Activated B cell treated with CpG ODN at 0.5 μM for 24 hours (primary cell): ENCODE results near the gene MPST. TPM values are rescaled to one million over a fixed set of nuclear protein-coding genes. Genes with fewer than 3 reads are reported as not detected.

Experiments used
- ATAC-seq: fragments of 200-7000 bp; cut with Tn5 transposase; one replicate; pipeline ENCODE4 v1.10.0; 2021; ENCODE audit warnings: low read depth, mild to moderate bottlenecking, moderate library complexity
- CTCF ChIA-PET: fragments of 350-600 bp; sonication (Branson Sonifier 250); formaldehyde crosslinking; loops from one replicate; lab custom pipeline; 2021; ENCODE audit warnings: antibody characterized with exemption; lab: Charles Lee
- POLR2A ChIA-PET: fragments of 350-600 bp; sonication (Branson Sonifier 250); formaldehyde crosslinking; loops from one replicate; lab custom pipeline; 2021; ENCODE audit warnings: antibody characterized with exemption; lab: Charles Lee
- DNase-seq: peaks from one replicate; pipeline ENCODE4 v3.0.0; 2022
- H3K27ac Mint-ChIP-seq: one replicate; pipeline ENCODE4 v1.8.0; 2020; ENCODE audit warnings: mixed read lengths
- H3K27me3 Mint-ChIP-seq: one replicate; pipeline ENCODE4 v1.8.0; 2021; ENCODE audit warnings: mixed read lengths
- H3K36me3 Mint-ChIP-seq: one replicate; pipeline ENCODE4 v1.8.0; 2021; ENCODE audit warnings: low read depth, mixed read lengths
- H3K4me1 Mint-ChIP-seq: one replicate; pipeline ENCODE4 v1.8.0; 2021; ENCODE audit warnings: mixed read lengths
- H3K4me3 Mint-ChIP-seq: one replicate; pipeline ENCODE4 v1.8.0; 2020; ENCODE audit warnings: mild to moderate bottlenecking, mixed read lengths
- H3K9me3 Mint-ChIP-seq: one replicate; pipeline ENCODE4 v1.8.0; 2020; ENCODE audit warnings: mixed read lengths
- intact Hi-C: fragments of 100-400 bp; cut with micrococcal nuclease; formaldehyde crosslinking; loops from one replicate; pipeline ENCODE4 v1.15.1; 2024
- total RNA-seq: library from RNA; stranded (reverse); gene quantifications from 2 replicates; pipeline ENCODE4 v1.2.3, GENCODE V29; 2022
- TF ChIP-seq, protein P1 (sequence below): fragments of 200-600 bp; IDR thresholded peaks from one replicate; pipeline ENCODE4 v1.8.0; 2022; ENCODE audit warnings: antibody characterized with exemption, mild to moderate bottlenecking

The MPST gene
- total RNA-seq, 1 donor from 2014 or later = 15.6 TPM

DNA sequence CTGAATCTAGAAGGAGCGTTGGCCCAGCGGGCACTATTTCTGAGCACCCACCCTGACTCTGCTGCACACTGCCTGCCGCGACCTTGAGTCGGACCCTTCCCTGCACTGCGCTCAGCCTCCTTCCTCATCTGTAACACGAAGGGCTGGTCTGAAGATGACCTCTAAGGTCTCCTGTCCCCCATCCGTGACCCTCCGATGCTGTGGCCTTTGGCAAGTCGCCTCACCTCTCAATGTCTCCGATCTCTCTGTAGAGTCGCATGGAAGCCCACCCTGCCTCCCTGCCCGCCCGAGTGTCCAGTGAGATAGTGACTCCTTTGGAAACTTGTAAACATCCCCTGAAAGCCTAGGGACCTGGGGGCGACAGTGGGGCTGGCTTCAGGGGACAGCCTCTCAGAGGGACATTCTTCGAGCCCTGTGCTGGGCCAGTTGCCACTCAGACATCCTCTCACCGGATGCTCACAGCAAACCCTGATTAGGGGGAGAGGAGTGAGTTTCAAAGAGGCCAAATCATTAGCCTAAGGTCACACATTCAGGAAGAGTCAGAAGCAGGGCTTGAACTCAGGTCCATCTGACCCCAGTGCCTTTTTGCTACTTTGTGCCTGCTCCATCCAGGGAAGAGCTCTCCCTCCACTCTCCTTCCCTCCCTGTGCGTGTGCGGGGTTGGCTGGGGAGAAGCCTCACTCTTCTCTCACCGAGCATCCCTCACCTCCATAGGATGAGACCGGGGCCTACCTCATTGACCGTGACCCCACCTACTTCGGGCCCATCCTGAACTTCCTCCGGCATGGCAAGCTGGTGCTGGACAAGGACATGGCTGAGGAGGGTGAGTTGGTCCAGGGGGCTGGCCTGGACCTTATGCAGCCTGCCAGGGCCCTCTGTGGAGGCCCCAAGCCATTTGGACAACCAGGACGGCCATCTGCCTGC is 33.1 kb downstream of the MPST start:
- ATAC-seq (no peak), DNase-seq (no peak)
- CTCF ChIA-PET = interaction anchor here (1.7 kb wide), 1 partner anchor 24 kb away, joined by 4 read pairs; no protein-coding TSS in a partner anchor
- Mint-ChIP-seq H3K4me1 (peaks cover 18% of the 10 kb centered on the region), H3K9me3 (no peaks in the 10 kb centered on the region), H3K27ac (no peak overlapping the region), H3K36me3 (peaks cover 28% of the 10 kb centered on the region), H3K27me3 (no peaks in the 10 kb centered on the region), H3K4me3 (peak overlapping the region; percentile 80)
- POLR2A ChIA-PET = interaction anchor here (0.6 to 1.4 kb wide), 6 partner anchors 31 to 523 kb away, joined by 3 to 9 read pairs (median 4); partner anchors contain the start of gene EIF3D
- TF ChIP-seq, protein P1, sequence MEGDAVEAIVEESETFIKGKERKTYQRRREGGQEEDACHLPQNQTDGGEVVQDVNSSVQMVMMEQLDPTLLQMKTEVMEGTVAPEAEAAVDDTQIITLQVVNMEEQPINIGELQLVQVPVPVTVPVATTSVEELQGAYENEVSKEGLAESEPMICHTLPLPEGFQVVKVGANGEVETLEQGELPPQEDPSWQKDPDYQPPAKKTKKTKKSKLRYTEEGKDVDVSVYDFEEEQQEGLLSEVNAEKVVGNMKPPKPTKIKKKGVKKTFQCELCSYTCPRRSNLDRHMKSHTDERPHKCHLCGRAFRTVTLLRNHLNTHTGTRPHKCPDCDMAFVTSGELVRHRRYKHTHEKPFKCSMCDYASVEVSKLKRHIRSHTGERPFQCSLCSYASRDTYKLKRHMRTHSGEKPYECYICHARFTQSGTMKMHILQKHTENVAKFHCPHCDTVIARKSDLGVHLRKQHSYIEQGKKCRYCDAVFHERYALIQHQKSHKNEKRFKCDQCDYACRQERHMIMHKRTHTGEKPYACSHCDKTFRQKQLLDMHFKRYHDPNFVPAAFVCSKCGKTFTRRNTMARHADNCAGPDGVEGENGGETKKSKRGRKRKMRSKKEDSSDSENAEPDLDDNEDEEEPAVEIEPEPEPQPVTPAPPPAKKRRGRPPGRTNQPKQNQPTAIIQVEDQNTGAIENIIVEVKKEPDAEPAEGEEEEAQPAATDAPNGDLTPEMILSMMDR = no peak
- intact Hi-C loops = no loop called here

DNA sequence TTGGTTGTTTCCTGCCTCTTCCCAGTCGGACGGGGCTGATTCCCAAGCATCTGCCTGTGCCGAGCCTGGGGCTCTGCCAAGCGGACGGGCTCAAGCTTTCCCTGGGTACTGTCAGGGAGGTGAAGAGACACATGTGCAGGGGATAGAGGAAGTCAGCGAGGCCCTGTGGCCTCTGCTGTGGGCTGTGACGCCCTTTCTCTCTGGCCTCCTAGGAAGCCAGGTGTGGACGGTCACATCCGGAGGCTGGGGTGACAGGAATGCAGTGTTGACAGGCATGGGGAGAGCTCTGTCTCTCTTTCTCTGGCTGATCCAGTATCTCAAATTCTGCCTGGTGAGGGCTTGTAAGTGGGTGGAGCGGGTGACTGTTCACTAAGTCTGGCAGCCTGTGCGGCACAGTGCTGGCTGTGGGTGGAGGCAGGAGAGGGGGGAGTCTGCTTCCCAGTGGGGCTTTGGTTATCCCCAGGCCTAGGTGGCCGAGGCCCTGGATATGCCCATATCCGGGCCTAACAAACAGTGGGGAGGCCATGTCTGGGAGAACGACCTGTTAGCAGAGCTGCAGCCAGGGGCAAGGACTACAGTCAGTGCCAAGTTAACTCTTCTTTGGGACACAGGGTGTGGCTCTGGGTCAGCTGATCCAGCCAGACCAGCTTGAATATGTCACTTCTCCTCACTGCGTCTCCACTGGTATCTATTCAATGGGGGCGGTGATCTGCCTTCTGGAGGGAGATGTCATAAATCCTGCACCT is 33.9 kb downstream of the MPST start:
- H3K9me3 Mint-ChIP-seq = no peaks in the 10 kb centered on the region
- intact Hi-C loops = no loop called here

GRCh38 chr22:37054056-37054395 is 34.5 kb downstream of the MPST start:
- H3K9me3 Mint-ChIP-seq = no peaks in the 10 kb centered on the region
- ATAC-seq = no peak
- peaks cover 18% of the 10 kb centered on the region for H3K4me1 Mint-ChIP-seq
- TF ChIP-seq, protein P1 = no peak
- no peak overlapping the region for H3K4me3 Mint-ChIP-seq
- intact Hi-C loops = no loop called here
- CTCF ChIA-PET = interaction anchor here (0.7 to 1.1 kb wide), 3 partner anchors 9 to 272 kb away, joined by 3 read pairs; no protein-coding TSS in a partner anchor
- H3K36me3 Mint-ChIP-seq = peaks cover 35% of the 10 kb centered on the region
- no peak overlapping the region for H3K27ac Mint-ChIP-seq
- H3K27me3 Mint-ChIP-seq = no peaks in the 10 kb centered on the region
- POLR2A ChIA-PET = no interaction called here
- no peak for DNase-seq

More for the DNA sequence above, 33.9 kb downstream of the MPST start:
- DNase-seq (no peak), ATAC-seq (no peak)
- TF ChIP-seq, protein P1 = no peak
- Mint-ChIP-seq H3K27me3 (no peaks in the 10 kb centered on the region), H3K36me3 (peaks cover 34% of the 10 kb centered on the region), H3K4me3 (peak overlapping the region; percentile 28), H3K27ac (no peak overlapping the region), H3K4me1 (peaks cover 18% of the 10 kb centered on the region)
- ChIA-PET CTCF (interaction anchor here (0.7 to 1.0 kb wide), 2 partner anchors 110 to 272 kb away, joined by 3 read pairs; no protein-coding TSS in a partner anchor), POLR2A (no interaction called here)

GRCh38 chr22:37054600-37055365 is 35.2 kb downstream of the MPST start:
- H3K4me1 Mint-ChIP-seq = peaks cover 18% of the 10 kb centered on the region
- ATAC-seq = no peak
- no peak overlapping the region for H3K27ac Mint-ChIP-seq
- H3K9me3 Mint-ChIP-seq = no peaks in the 10 kb centered on the region
- intact Hi-C loops = no loop called here
- no peak for DNase-seq
- ChIA-PET CTCF (interaction anchor here (0.7 to 1.1 kb wide), 2 partner anchors 9 to 145 kb away, joined by 3 read pairs; no protein-coding TSS in a partner anchor), POLR2A (no interaction called here)
- H3K36me3 Mint-ChIP-seq = peaks cover 42% of the 10 kb centered on the region
- TF ChIP-seq, protein P1 = no peak
- no peaks in the 10 kb centered on the region for H3K27me3 Mint-ChIP-seq
- H3K4me3 Mint-ChIP-seq = no peak overlapping the region
